ENCODE data around the gene SYNDIG1. TPM values are rescaled to one million over a fixed set of nuclear protein-coding genes. Genes with fewer than 3 reads are reported as not detected.

Gene SYNDIG1
- total RNA-seq, 4 donors from 2014 or later = 0.51 to 3.4 (median 2.8) TPM; not detected in 1

DNA sequence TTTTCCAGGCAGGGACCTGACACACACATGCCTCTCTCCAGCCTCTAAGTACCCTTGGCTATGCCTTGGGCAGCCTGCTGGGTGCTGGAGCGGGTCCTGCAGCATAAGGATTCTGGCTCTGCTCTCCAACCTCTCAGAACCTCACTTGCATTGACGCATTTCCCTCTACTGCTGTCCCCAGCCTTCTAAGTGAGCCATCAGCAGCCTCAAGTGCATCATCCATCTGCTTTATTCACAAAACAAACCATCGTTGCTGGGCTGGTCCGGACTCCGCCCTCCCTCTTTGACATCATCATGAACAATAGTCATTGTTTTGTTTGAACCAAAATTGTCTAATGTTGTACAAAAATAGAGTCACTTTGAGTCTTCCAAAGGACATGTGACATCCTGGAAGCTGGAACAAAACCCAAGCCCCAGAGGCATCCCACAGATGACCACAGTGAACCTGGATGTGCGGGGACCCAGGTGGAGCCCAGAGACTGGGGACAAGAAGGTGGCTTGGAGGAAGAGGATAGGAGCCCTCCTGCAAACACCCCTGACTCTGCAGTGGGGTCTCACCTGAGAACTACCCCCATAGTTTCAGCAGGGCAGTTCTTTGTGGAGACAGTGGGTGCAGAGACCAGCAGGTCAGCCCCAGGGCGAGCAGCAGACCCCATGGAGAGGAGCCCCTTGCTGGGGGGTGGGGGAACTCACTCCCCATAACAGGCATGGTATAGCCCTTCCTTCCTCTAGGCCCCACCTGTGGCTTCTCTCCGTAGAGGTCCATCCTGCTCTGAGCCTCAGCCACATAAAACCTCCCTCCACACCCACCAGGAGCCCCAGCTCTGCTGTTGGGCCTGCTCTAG lies 230.1 kb downstream of the SYNDIG1 start:
- Histone ChIP-seq H3K4me1 (peaks cover 0 to 8% of the 10 kb centered on the region in 2 donors), H3K27me3 (no peaks in the 10 kb centered on the region), H3K27ac (no peak overlapping the region), H3K9me3 (no peaks in the 10 kb centered on the region), H3K36me3 (no peaks in the 10 kb centered on the region), H3K4me3 (no peak overlapping the region)
- no peak for DNase-seq
- intact Hi-C loops (cut with DNase I; ENCODE audit: low total_unique reads) = no loop called here
- TF ChIP-seq, protein P1, sequence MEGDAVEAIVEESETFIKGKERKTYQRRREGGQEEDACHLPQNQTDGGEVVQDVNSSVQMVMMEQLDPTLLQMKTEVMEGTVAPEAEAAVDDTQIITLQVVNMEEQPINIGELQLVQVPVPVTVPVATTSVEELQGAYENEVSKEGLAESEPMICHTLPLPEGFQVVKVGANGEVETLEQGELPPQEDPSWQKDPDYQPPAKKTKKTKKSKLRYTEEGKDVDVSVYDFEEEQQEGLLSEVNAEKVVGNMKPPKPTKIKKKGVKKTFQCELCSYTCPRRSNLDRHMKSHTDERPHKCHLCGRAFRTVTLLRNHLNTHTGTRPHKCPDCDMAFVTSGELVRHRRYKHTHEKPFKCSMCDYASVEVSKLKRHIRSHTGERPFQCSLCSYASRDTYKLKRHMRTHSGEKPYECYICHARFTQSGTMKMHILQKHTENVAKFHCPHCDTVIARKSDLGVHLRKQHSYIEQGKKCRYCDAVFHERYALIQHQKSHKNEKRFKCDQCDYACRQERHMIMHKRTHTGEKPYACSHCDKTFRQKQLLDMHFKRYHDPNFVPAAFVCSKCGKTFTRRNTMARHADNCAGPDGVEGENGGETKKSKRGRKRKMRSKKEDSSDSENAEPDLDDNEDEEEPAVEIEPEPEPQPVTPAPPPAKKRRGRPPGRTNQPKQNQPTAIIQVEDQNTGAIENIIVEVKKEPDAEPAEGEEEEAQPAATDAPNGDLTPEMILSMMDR (IDR thresholded peaks at IDR 0.05) = no peak
- TF ChIP-seq POLR2A (IDR thresholded peaks at IDR 0.05) = no peak

DNA sequence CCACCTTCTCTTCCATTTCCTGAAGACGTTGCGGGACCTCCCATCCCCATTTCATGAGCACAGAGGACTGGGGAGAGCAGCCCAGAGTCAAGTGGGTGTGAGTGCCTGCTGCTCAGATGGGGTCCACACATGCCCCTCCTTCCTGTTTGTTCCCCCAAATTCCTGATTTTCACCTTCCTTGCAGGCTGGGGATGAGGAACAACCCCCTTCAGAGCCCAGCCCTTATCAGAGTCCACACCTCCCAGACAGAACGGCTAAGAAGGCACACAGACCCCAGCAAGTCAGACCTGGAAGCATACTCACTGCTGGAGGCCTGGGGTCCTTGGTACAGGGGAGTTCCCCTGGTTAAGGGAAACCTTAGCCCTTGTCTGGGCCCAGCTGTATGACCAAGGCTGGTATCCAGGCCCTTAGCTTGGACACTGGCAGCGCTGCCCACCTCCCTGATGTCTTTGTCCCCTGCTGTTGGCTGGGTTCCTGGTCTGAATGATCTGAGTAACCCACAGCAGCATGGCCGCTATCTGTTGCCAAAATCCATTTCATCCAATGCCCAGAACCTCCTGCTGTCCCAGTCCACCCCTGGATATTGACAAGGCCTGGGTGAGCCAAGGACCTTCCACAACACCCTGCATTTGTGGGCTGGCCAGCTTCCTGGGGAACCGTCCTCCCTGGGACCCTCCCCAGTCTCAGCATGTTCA lies 230.9 kb downstream of the SYNDIG1 start:
- Histone ChIP-seq H3K4me3 (no peak overlapping the region), H3K4me1 (peaks cover 0 to under 1% of the 10 kb centered on the region in 2 donors), H3K27ac (no peak overlapping the region), H3K36me3 (no peaks in the 10 kb centered on the region), H3K27me3 (no peaks in the 10 kb centered on the region), H3K9me3 (no peaks in the 10 kb centered on the region)
- no peak for DNase-seq
- TF ChIP-seq, protein P1 (IDR thresholded peaks at IDR 0.05) = no peak
- no peak for TF ChIP-seq POLR2A (IDR thresholded peaks at IDR 0.05)
- intact Hi-C loops (cut with DNase I; ENCODE audit: low total_unique reads) = no loop called here

DNA sequence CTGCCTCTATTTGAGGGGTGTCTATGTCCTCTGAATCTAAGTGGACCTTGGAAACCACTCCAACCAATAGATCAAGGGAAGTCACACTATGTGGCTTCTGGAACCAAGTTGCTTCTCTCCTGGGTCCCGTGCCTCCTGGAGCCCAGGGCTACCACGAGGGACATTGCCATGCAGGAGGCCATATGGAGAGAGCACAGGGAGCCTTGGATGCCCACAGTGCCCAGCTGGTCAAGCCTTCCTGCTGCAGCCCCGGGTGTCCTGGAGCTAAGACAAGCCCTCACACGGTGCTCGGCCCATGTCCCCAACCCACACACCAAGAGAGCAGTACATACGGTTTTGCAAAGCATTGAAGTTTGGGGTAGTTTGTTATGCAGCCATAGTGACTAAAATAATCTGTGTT lies 231.6 kb downstream of the SYNDIG1 start:
- H3K4me1 ChIP-seq = no peaks in the 10 kb centered on the region
- no peak overlapping the region for H3K4me3 ChIP-seq
- H3K27ac ChIP-seq = no peak overlapping the region
- no peaks in the 10 kb centered on the region for H3K36me3 ChIP-seq
- H3K27me3 ChIP-seq = no peaks in the 10 kb centered on the region
- no peak for DNase-seq
- no peaks in the 10 kb centered on the region for H3K9me3 ChIP-seq
- no peak for TF ChIP-seq POLR2A (IDR thresholded peaks at IDR 0.05)
- TF ChIP-seq, protein P1 (IDR thresholded peaks at IDR 0.05) = no peak
- intact Hi-C loops (cut with DNase I; ENCODE audit: low total_unique reads) = no loop called here

DNA sequence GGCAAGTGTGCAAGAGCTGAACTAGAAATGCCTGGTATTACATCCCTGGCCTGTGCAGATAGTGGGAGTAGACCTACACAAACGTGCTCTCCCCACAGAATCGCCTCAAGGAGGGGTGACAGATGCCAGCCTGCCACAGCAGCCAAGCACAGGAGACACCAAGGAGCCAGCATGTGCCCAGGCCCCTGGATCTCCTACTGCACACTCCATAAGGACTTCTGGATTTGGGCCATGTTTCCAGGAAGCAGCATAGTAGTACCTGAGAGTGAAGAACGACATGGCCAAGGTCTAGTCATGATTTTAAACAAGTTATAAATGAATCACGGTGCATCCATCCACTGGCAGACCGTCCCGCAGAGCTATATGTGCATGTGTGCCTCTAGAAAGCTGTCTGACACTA lies 232.2 kb downstream of the SYNDIG1 start:
- Histone ChIP-seq H3K4me1 (no peaks in the 10 kb centered on the region), H3K9me3 (no peaks in the 10 kb centered on the region), H3K4me3 (no peak overlapping the region), H3K27me3 (no peaks in the 10 kb centered on the region), H3K36me3 (no peaks in the 10 kb centered on the region), H3K27ac (no peak overlapping the region)
- intact Hi-C loops (cut with DNase I; ENCODE audit: low total_unique reads) = no loop called here
- no peak for DNase-seq
- TF ChIP-seq, protein P1 (IDR thresholded peaks at IDR 0.05) = no peak
- TF ChIP-seq POLR2A (IDR thresholded peaks at IDR 0.05) = no peak

Measured in uterus (tissue), 4 donors.